ENCODE measurements around the gene BPIFA3.
"Not testable (repeated sequence)": the region's sequence is repeated elsewhere in the genome, so short reads cannot be mapped to it uniquely, and the experiment has no call there.

BPIFA3 gene

GRCh38 chr20:33217052-33217451 lies at the start of gene BPIFA3:
Gene BPIFA3 (plus strand): TSS chr20:33217352. CDS start chr20:33217537, 185 bp downstream.
- TF ChIP-seq ZNF274 (IDR thresholded peaks at IDR 0.05; ENCODE audit: low read depth, low read length), result no peak
- no peak within 1 kb of the TSS for H3K4me3 ChIP-seq (ENCODE audit: low read length)

- no peak within 1 kb of the TSS for H3K4me3 ChIP-seq (ENCODE audit: low read length)
- TF ChIP-seq ZNF274 (IDR thresholded peaks at IDR 0.05; ENCODE audit: low read depth, low read length), result no peak
Observed at GRCh38 chr20:33167859-33168258, 49.3 kb upstream of the BPIFA3 start, which contains the start of gene BPIFA2. Gene BPIFA2 (plus strand): TSS chr20:33168159. CDS start chr20:33169146, 987 bp downstream.

- no peak for TF ChIP-seq ZNF274 (IDR thresholded peaks at IDR 0.05; ENCODE audit: low read depth, low read length)
- no peak overlapping the region for H3K4me3 ChIP-seq (ENCODE audit: low read length)
Observed at GRCh38 chr20:33169176-33169794, 47.9 kb upstream of the BPIFA3 start.

- no peak overlapping the region for H3K4me3 ChIP-seq (ENCODE audit: low read length)
- no peak for TF ChIP-seq ZNF274 (IDR thresholded peaks at IDR 0.05; ENCODE audit: low read depth, low read length)
Observed at GRCh38 chr20:33172781-33173180, 44.4 kb upstream of the BPIFA3 start.

GRCh38 chr20:33175123-33175522 lies 42.0 kb upstream of the BPIFA3 start:
- no peak for TF ChIP-seq ZNF274 (IDR thresholded peaks at IDR 0.05; ENCODE audit: low read depth, low read length)
- no peak overlapping the region for H3K4me3 ChIP-seq (ENCODE audit: low read length)

- H3K4me3 ChIP-seq (ENCODE audit: low read length), result no peak overlapping the region
- TF ChIP-seq ZNF274 (IDR thresholded peaks at IDR 0.05; ENCODE audit: low read depth, low read length), result no peak
Observed at GRCh38 chr20:33176101-33176500, 41.1 kb upstream of the BPIFA3 start.

- no peak for TF ChIP-seq ZNF274 (IDR thresholded peaks at IDR 0.05; ENCODE audit: low read depth, low read length)
- no peak overlapping the region for H3K4me3 ChIP-seq (ENCODE audit: low read length)
Observed at GRCh38 chr20:33177866-33178265, 39.3 kb upstream of the BPIFA3 start.

- no peak for TF ChIP-seq ZNF274 (IDR thresholded peaks at IDR 0.05; ENCODE audit: low read depth, low read length)
Observed at GRCh38 chr20:33178726-33179125, 38.4 kb upstream of the BPIFA3 start.

GRCh38 chr20:33180169-33180568 lies 37.0 kb upstream of the BPIFA3 start:
- H3K4me3 ChIP-seq (ENCODE audit: low read length), result no peak overlapping the region
- no peak for TF ChIP-seq ZNF274 (IDR thresholded peaks at IDR 0.05; ENCODE audit: low read depth, low read length)

More at GRCh38 chr20:33178726-33179125, 38.4 kb upstream of the BPIFA3 start:
- no peak overlapping the region for H3K4me3 ChIP-seq (ENCODE audit: low read length)

GRCh38 chr20:33181482-33182093 lies 35.6 kb upstream of the BPIFA3 start:
- no peak for TF ChIP-seq ZNF274 (IDR thresholded peaks at IDR 0.05; ENCODE audit: low read depth, low read length)
- no peak overlapping the region for H3K4me3 ChIP-seq (ENCODE audit: low read length)

- no peak overlapping the region for H3K4me3 ChIP-seq (ENCODE audit: low read length)
Observed at GRCh38 chr20:33183312-33183711, 33.8 kb upstream of the BPIFA3 start.

GRCh38 chr20:33185031-33185590 lies 32.0 kb upstream of the BPIFA3 start:
- not testable (repeated sequence) for H3K4me3 ChIP-seq (ENCODE audit: low read length)

More at GRCh38 chr20:33183312-33183711, 33.8 kb upstream of the BPIFA3 start:
- no peak for TF ChIP-seq ZNF274 (IDR thresholded peaks at IDR 0.05; ENCODE audit: low read depth, low read length)

GRCh38 chr20:33187491-33187890 lies 29.7 kb upstream of the BPIFA3 start:
- no peak for TF ChIP-seq ZNF274 (IDR thresholded peaks at IDR 0.05; ENCODE audit: low read depth, low read length)
- no peak overlapping the region for H3K4me3 ChIP-seq (ENCODE audit: low read length)

GRCh38 chr20:33188421-33188820 lies 28.7 kb upstream of the BPIFA3 start:
- no peak for TF ChIP-seq ZNF274 (IDR thresholded peaks at IDR 0.05; ENCODE audit: low read depth, low read length)

GRCh38 chr20:33191484-33191883 lies 25.7 kb upstream of the BPIFA3 start:
- TF ChIP-seq ZNF274 (IDR thresholded peaks at IDR 0.05; ENCODE audit: low read depth, low read length), result no peak
- H3K4me3 ChIP-seq (ENCODE audit: low read length), result no peak overlapping the region

More at GRCh38 chr20:33188421-33188820, 28.7 kb upstream of the BPIFA3 start:
- no peak overlapping the region for H3K4me3 ChIP-seq (ENCODE audit: low read length)
